Measurements from ENCODE around the gene ARL6IP1.

DNA sequence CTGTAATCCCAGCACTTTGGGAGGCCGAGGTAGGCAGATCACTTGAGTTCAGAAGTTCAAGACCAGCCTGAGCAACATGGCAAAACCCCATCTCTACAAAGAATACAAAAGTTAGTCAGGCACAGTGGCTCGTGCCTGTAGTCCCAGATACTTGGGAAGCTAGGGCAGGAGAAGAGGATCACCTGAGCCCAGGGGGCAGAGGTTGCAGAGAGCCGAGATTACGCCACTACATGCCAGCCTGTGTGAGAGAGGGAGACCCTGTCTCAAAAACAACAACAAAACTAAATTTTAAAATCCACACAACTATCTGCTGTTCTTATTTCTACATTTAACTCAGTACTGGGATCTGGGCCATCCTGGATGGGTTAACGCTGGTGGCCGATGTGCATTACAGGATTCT lies 41.2 kb upstream of the ARL6IP1 start:
- TF ChIP-seq POLR2A (IDR thresholded peaks at IDR 0.05; ENCODE audit: extremely low read depth, insufficient read length) (no peak), MYC (IDR thresholded peaks at IDR 0.05; ENCODE audit: low read depth, low read length) (no peak)
- TF ChIP-seq, protein P1, sequence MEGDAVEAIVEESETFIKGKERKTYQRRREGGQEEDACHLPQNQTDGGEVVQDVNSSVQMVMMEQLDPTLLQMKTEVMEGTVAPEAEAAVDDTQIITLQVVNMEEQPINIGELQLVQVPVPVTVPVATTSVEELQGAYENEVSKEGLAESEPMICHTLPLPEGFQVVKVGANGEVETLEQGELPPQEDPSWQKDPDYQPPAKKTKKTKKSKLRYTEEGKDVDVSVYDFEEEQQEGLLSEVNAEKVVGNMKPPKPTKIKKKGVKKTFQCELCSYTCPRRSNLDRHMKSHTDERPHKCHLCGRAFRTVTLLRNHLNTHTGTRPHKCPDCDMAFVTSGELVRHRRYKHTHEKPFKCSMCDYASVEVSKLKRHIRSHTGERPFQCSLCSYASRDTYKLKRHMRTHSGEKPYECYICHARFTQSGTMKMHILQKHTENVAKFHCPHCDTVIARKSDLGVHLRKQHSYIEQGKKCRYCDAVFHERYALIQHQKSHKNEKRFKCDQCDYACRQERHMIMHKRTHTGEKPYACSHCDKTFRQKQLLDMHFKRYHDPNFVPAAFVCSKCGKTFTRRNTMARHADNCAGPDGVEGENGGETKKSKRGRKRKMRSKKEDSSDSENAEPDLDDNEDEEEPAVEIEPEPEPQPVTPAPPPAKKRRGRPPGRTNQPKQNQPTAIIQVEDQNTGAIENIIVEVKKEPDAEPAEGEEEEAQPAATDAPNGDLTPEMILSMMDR (IDR thresholded peaks at IDR 0.05; ENCODE audit: low read depth, low read length), result no peak
- TF ChIP-seq, protein P2, sequence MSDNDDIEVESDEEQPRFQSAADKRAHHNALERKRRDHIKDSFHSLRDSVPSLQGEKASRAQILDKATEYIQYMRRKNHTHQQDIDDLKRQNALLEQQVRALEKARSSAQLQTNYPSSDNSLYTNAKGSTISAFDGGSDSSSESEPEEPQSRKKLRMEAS (IDR thresholded peaks at IDR 0.05; ENCODE audit: low read depth, low read length), result no peak

All from NB4 (cell line).